ENCODE results near the gene NOM1.
"Not testable (repeated sequence)": the region's sequence is repeated elsewhere in the genome, so short reads cannot be mapped to it uniquely, and the experiment has no call there.

The NOM1 gene

GRCh38 chr7:156941393-156942182 lies 7.9 kb upstream of the NOM1 start:
- no peak for DNase-seq

- no peak for DNase-seq
These were observed 6.8 kb upstream of the NOM1 start for GRCh38 chr7:156942708-156943090.

GRCh38 chr7:156943091-156944041 lies 6.1 kb upstream of the NOM1 start:
- no peak for DNase-seq

- DNase-seq, result no peak
These were observed 4.6 kb upstream of the NOM1 start for GRCh38 chr7:156944876-156945275.

- DNase-seq, result no peak
These were observed 2.2 kb upstream of the NOM1 start for GRCh38 chr7:156947120-156947843.

GRCh38 chr7:156948361-156948760 lies 1.2 kb upstream of the NOM1 start:
- DNase-seq, result no peak

GRCh38 chr7:156950381-156950858 lies 908 bp downstream of the NOM1 start:
- no peak for DNase-seq

- DNase-seq, result not testable (repeated sequence)
These were observed 3.7 kb downstream of the NOM1 start for GRCh38 chr7:156953215-156953614.

GRCh38 chr7:156954941-156955340 lies 5.4 kb downstream of the NOM1 start:
- no peak for DNase-seq

GRCh38 chr7:156956727-156957126 lies 7.2 kb downstream of the NOM1 start:
- DNase-seq, result no peak

GRCh38 chr7:156962145-156962544 lies 12.6 kb downstream of the NOM1 start:
- DNase-seq, result no peak

GRCh38 chr7:156962897-156963296 lies 13.4 kb downstream of the NOM1 start:
- DNase-seq, result no peak

- no peak for DNase-seq
These were observed 14.0 kb downstream of the NOM1 start for GRCh38 chr7:156963472-156963871.

GRCh38 chr7:156964971-156965370 lies 15.5 kb downstream of the NOM1 start:
- DNase-seq, result no peak

GRCh38 chr7:156966387-156966786 lies 16.9 kb downstream of the NOM1 start:
- no peak for DNase-seq

- DNase-seq, result no peak
These were observed 18.7 kb downstream of the NOM1 start for GRCh38 chr7:156968183-156968582.

- DNase-seq, result no peak
These were observed 20.5 kb downstream of the NOM1 start for GRCh38 chr7:156969972-156970420.

GRCh38 chr7:156975620-156976019 lies 26.1 kb downstream of the NOM1 start:
- DNase-seq, result no peak

- DNase-seq, result no peak
These were observed 29.6 kb downstream of the NOM1 start for GRCh38 chr7:156979007-156979606.

GRCh38 chr7:156979711-156980110 lies 30.2 kb downstream of the NOM1 start:
- DNase-seq, result no peak

GRCh38 chr7:156984174-156984891 lies 34.8 kb downstream of the NOM1 start:
- peak; percentile 40 for DNase-seq

Data from femur (tissue), 1 donor.